C4-2B (cell line): ENCODE data around the gene MLLT10.
"Not testable (repeated sequence)": the region's sequence is repeated elsewhere in the genome, so short reads cannot be mapped to it uniquely, and the experiment has no call there.

Source experiments
- H3K27ac ChIP-seq: fragments of 450-650 bp; 2 replicates; pipeline ENCODE4 v1.5.1; 2017
- CTCF ChIP-seq: fragments of 450-650 bp; conservative IDR thresholded peaks from 2 replicates; pipeline ENCODE4 v1.5.1; 2017; ENCODE audit warnings: mild to moderate bottlenecking
- ZFX ChIP-seq: fragments of 450-650 bp; IDR thresholded peaks from 2 replicates; pipeline ENCODE4 v1.6.1; 2017

The MLLT10 gene

GRCh38 chr10:21617267-21617666 is 83.2 kb downstream of the MLLT10 start:
- TF ChIP-seq ZFX = no peak
- no peak for TF ChIP-seq CTCF
- H3K27ac ChIP-seq = no peak overlapping the region

DNA sequence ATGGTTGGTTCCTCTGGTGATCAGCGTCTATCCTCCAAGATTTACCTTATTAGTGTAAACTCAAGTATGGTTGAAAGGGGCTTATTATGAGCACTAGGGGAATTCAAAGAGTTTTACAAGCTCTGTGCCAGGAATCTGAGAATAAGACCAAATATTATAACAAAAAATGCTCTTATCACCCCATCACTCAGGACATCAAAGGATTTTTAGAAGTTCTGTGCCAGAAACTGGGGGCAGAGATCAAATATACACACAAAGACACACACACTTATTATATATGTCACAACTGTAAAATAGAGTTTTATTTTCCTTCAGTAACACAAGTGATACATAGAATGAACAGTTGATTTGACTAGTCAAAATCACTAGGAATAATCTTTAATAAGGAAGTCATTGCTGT is 89.3 kb downstream of the MLLT10 start:
- no peak for TF ChIP-seq ZFX
- TF ChIP-seq CTCF = no peak

DNA sequence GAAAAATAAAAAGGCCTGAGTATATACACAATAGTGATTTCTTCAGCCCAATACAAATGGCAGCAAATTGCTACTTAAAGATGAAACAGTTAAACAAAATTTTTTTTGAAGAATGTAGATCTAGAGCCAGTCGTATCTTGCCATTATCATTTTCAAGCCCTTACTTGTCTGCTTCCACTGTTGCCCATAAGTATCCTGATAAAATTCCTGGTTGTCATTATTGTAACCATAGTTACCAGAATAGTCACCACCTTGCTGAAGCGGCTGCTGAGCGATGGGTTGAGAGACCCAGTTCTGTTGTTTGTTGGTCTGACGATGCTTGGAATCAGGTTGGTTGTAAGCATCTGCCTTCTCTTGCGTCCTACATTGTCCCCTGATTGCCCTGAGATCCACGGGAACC is 90.4 kb downstream of the MLLT10 start:
- not testable (repeated sequence) for H3K27ac ChIP-seq

More for the DNA sequence above, 89.3 kb downstream of the MLLT10 start:
- H3K27ac ChIP-seq = no peak overlapping the region

DNA sequence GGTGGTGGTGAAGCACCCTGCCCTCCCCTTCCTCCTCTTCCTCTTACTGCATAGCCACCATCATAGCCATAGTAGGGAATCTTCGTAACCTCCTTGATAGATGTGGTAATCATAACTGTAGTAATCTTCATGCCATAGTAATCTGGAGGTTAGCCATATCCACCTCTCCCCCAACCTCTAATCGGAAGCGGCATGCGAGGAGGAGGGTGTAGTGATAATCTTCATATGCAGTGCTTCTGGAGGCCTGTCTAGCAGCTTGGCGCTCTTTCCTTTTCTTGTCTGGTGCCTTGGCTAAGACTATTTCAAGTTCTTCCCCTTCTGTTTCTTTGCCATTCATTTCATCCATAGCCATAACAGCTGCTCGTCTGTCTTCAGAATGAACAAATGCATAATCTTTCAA is 90.9 kb downstream of the MLLT10 start:
- TF ChIP-seq CTCF (no peak), ZFX (no peak)
- H3K27ac ChIP-seq = no peak overlapping the region

- H3K27ac ChIP-seq = no peak overlapping the region
- TF ChIP-seq ZFX (no peak), CTCF (no peak)
Measured at GRCh38 chr10:21625623-21626229, 91.7 kb downstream of the MLLT10 start.

DNA sequence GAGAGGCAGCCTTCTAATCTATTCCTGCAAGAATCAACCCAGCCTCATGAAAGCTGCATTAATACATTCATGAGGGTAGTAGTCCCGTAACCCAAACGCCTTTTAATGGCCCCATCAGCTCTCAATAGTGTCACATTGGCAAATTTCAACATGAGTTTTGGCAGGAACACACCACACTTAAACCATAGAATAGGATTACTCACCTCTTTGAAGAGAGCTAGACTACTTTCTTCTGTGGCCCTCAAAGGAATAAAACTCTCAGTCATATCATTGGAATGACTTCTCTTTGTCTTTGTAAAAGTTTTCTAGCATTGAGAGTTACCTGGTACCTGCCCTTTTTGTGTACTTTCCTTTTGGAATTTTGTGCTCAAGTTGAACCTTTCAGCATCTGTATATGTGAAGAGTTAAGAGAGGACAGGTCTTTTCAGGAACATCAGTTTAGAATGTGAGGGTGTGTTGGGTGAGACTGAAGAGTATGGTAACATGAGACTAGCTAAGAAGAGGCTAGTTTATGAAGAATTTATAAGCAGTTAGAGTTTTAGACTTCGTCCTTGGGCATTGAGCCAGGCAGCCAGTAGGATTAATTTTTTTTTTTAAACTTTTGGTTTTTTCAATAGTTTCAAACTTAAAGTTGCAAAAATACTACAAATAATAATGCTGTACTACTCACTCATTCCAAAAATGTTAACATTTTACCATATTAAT is 92.6 kb downstream of the MLLT10 start:
- TF ChIP-seq ZFX (no peak), CTCF (no peak)
- no peak overlapping the region for H3K27ac ChIP-seq

DNA sequence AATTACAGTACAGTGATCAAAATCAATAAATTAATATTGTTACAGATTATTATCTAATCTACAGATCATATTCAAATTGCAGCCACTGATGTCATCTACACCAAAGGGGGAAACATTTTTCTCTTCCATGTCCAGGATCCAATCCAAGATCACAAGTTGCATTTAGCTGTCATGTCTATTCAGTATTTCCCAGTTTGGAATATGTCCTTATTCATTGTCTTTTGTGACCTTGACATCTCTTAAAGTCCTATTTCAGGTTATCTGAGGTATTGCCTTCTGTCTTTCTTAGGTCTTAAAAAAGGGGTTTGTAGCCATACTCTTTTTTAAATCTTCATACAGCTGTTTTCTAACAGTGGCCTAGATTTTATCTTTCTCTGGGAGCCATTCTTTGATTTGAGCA is 93.3 kb downstream of the MLLT10 start:
- TF ChIP-seq ZFX (no peak), CTCF (no peak)
- no peak overlapping the region for H3K27ac ChIP-seq

DNA sequence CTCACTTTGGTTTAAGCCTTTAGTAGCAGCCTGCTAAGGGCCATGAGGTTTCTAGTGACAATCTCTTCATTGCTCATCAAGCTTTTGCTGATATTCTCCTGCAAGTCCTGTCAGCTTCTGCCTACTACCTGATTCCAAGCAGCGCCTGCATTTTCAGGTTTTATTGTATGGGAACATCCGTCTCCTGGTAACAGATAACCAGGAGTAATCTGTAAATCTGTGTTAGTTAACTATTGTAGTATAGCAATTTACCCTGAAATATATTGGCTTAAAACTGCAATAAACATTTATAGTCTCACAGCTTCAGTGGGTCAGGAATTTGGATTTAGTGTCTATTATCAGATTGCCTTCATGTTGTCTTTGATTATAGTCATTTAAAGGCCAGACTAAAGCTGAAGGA is 94.0 kb downstream of the MLLT10 start:
- no peak overlapping the region for H3K27ac ChIP-seq
- TF ChIP-seq CTCF = no peak
- no peak for TF ChIP-seq ZFX

- H3K27ac ChIP-seq = not testable (repeated sequence)
Measured at GRCh38 chr10:21628645-21629044, 94.6 kb downstream of the MLLT10 start.
